Measurements from ENCODE around the gene C16orf74.

- TF ChIP-seq CTCF (IDR thresholded peaks at IDR 0.05; ENCODE audit: insufficient read depth, low read length, poor library complexity, severe bottlenecking): no peak
- no peak for TF ChIP-seq EZH2phosphoT487 (conservative IDR thresholded peaks at IDR 0.05; ENCODE audit: low read length)
Observed at GRCh38 chr16:85687651-85688471, 63.0 kb downstream of the C16orf74 start.

Measured in SU-DHL-6 (cell line).